ENCODE results near the gene VSX1. TPM values are rescaled to one million over a fixed set of nuclear protein-coding genes. Genes with fewer than 3 reads are reported as not detected.
A peak's percentile ranks its signal among the peaks of the same experiment; 100 is the strongest.

The VSX1 gene
- total and polyA plus RNA-seq, 4 donors = 0.03 to 0.08 TPM; not detected in 2

- peaks cover 24 to 74% (median 58%) of the 10 kb centered on the region in 4 donors for H3K4me1 ChIP-seq (ENCODE audit: control insufficient read depth in 4 of 4, insufficient read depth in 4 of 4, low read length in 3 of 4)
- no peaks in the 10 kb centered on the region for H3K27me3 ChIP-seq (ENCODE audit: control insufficient read depth in 4 of 4, insufficient read depth in 4 of 4, low read length in 3 of 4)
- H3K27ac ChIP-seq (ENCODE audit: low read depth in 1 of 2, low read length in 2 of 2) = peak overlapping the region; percentile 44 to 52
- TF ChIP-seq CTCF (IDR thresholded peaks at IDR 0.05; ENCODE audit: low read depth, low read length, missing input control) = peak; percentile 27
- peak; percentile 57 for TF ChIP-seq JUND (IDR thresholded peaks at IDR 0.05)
- peak; percentile 21 to 59 for TF ChIP-seq RAD21 (IDR thresholded peaks at IDR 0.05)
- peak; percentile 89 for TF ChIP-seq NR2F2 (IDR thresholded peaks at IDR 0.05)
- TF ChIP-seq REST (IDR thresholded peaks at IDR 0.05) = peak; percentile 39
- no peak for TF ChIP-seq EGR1 (IDR thresholded peaks at IDR 0.05; ENCODE audit: low read depth in 2 of 2)
- TF ChIP-seq RXRA (IDR thresholded peaks at IDR 0.05) = peak; percentile 92 to 95
- peak; percentile 11 for TF ChIP-seq HNF4G (IDR thresholded peaks at IDR 0.05)
- no peak for TF ChIP-seq TAF1 (conservative IDR thresholded peaks at IDR 0.05)
- no peak for TF ChIP-seq ATF3 (IDR thresholded peaks at IDR 0.05)
- TF ChIP-seq FOXA1 (IDR thresholded peaks at IDR 0.05) = peak; percentile 76
- TF ChIP-seq HNF4A (conservative IDR thresholded peaks at IDR 0.05) = peak; percentile 77 to 84
- peak; percentile 46 for TF ChIP-seq YY1 (IDR thresholded peaks at IDR 0.05)
- TF ChIP-seq FOXA2 (IDR thresholded peaks at IDR 0.05) = peak; percentile 80
- TF ChIP-seq MAX (IDR thresholded peaks at IDR 0.05) = peak; percentile 64
- peak; percentile 65 for TF ChIP-seq ZBTB33 (IDR thresholded peaks at IDR 0.05)
- peak; percentile 89 for TF ChIP-seq SP1 (IDR thresholded peaks at IDR 0.05)
- no peak for TF ChIP-seq GABPA (IDR thresholded peaks at IDR 0.05 in 1 of 2, conservative IDR thresholded peaks at IDR 0.05 in 1 of 2)
- H3K36me3 ChIP-seq (ENCODE audit: control insufficient read depth in 4 of 4, insufficient read depth in 3 of 4, low read depth in 1 of 4, low read length in 3 of 4) = no peaks in the 10 kb centered on the region
- H3K9ac ChIP-seq (ENCODE audit: low read depth in 1 of 2, low read length in 2 of 2) = no peak overlapping the region
- H3K4me3 ChIP-seq (ENCODE audit: low read depth in 1 of 3, low read length in 3 of 3) = no peak overlapping the region
- no peak for DNase-seq (ENCODE audit: low spot score)
- 18% methylated on average over 9 of the region's 9 CpGs for WGBS
- no peaks in the 10 kb centered on the region for H3K9me3 ChIP-seq (ENCODE audit: control insufficient read depth in 4 of 4, low read length in 3 of 4)
These were observed 42.1 kb downstream of the VSX1 start for GRCh38 chr20:25039697-25040437.
